DMS79 treated with DMSO at 0.1 percent for 48 hours (cell line): ENCODE measurements around the gene NUP210.

Experiments
- DNase-seq: peaks from one replicate; lab custom pipeline; 2025; lab: John Stamatoyannopoulos, UW

The NUP210 gene

DNA sequence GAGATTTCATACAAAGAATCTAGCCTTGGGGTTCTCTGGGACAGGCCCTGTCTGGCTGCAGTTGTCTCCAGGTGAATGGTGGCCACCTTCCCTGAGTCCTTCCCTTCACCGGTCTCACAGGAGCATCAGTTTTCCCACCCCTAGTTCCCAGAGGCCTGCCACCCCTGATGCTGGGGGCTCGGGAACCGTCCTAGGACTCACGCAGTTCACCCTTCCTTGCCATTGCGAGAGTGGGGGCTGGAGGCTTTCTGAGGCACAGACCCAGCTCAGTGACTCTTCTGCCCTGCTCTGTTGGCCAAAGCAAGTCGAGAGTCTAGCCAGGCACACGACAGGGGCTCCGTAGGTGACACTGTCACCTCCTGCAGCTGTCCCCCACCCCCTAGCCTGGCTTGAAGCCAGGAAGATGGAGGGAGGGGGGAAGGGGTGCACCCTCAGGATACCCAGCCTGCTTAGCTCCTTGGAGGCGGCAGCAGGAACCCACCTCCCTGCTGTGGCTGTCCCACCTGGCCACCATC, 130.3 kb downstream of the NUP210 start:
- no peak for DNase-seq

DNA sequence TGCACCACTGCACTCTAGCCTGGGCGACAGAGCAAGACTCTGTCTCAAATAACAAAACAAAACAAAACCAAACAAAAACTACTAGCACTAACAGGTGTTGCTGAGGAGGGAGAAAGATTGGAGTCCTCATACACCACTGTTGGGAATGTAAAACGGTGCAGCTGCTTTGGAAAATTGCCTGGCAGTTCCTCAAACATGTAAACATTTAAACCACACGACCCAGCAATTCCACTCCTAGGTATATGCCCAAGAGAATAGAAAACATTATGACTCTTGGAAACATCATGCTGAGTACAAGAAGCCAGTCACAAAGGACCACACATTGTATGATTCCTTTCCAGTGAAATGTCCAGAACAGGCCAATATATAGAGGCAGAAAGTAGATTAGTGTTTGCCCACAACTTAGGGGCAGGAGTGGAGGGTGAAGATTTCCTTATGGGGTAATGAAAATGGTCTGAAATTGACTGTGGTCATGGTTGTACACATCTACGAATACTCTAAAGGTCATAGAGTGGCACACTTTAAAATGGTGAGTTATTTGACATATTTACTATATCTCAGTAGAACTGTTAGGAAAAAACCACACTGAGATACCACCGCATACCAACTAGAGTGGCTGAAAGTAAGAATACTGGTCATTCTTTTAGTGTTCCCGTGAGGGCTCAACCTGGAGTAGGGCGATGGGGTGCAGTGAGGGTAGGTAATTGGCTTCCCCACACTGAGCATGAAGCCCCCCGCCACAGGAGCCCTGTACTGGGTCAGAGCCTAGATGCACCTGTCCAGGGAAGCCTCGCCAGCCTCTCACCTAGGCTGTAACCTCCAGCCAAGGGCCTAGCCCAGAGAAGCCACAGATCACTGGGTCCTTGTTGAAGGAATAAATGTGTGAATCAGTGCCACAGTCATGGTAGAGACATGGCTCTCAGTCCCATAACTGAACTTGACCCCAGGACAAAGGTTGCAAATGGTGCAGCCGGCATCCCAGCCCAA, 131.1 kb downstream of the NUP210 start:
- peak; percentile 28 for DNase-seq

- DNase-seq, result no peak
These were observed 132.3 kb downstream of the NUP210 start for GRCh38 chr3:13287833-13288232.

- no peak for DNase-seq
These were observed 133.2 kb downstream of the NUP210 start for GRCh38 chr3:13286873-13287272.

DNA sequence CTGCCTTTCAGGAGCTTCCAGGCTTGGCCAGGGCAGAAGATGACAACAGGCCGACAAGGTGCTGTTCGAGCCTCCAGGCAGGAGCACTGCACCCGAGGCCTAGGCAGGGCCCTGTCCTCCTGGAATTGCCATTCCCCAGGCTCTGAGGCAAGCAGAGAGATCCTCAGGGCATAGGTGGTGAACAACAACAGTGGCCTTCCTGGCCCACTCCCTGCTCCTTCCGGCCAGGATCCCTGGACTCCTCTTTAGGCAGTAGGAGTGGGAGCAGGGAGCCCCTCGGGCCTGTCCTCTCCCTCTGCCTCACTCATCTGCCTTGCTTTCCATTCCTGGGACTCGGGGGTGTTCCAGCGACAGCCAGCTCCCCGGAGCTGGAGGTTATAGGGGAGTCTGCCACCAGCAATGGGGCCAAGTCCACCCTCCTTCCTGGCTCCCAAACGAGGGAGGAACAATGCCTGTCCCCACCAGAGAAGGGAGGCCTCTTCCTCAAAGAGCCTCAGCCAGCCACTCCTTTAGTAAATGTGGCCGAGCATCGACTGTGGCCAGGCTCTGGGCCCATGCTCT, 135.0 kb downstream of the NUP210 start:
- DNase-seq, result no peak

GRCh38 chr3:13283877-13284264, 136.3 kb downstream of the NUP210 start:
- no peak for DNase-seq

DNA sequence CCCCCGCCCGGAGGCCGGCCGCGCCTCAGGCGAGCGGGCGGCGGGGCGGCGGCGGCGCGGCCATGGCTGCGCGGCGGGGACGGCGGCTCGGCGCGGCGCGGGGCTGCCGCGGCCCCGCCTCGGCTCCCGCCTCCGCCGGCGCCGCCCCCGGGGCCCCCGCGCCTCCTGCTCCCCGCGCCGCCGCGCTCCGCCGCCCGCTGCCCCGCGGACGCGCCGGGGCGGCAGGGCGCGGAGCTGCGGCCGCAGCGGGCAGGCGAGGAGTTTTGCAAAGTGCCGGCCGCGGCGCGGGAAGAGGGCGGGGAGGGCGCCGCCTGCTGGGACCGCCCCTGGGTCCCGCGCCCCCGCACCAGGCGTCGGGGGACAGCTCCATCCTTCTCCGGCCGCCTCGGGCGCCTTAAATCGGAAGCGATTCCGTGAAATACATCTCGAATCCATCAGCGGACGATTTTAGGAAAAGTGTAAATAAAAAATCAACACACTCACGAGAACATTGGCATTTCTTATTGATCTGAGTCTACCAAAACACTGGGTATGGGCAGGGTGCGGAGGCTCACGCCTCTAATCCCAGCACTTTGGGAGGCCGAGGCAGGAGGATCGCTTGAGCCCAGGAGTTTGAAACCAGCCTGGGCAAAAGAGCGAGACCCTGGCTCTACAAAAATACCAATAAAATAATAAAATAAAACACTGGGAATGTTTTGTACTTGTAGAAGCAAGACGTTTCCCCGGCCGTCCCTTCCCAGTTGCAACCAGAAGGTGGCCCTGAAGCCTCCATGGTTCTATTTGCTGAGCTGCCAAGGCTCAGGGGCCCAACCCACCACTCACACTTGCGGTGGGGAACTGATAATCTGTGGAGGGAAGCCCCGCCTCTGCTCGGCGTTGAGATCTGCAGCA, 136.9 kb downstream of the NUP210 start:
- DNase-seq, result no peak

GRCh38 chr3:13282358-13282985, 137.7 kb downstream of the NUP210 start:
- DNase-seq, result no peak

DNA sequence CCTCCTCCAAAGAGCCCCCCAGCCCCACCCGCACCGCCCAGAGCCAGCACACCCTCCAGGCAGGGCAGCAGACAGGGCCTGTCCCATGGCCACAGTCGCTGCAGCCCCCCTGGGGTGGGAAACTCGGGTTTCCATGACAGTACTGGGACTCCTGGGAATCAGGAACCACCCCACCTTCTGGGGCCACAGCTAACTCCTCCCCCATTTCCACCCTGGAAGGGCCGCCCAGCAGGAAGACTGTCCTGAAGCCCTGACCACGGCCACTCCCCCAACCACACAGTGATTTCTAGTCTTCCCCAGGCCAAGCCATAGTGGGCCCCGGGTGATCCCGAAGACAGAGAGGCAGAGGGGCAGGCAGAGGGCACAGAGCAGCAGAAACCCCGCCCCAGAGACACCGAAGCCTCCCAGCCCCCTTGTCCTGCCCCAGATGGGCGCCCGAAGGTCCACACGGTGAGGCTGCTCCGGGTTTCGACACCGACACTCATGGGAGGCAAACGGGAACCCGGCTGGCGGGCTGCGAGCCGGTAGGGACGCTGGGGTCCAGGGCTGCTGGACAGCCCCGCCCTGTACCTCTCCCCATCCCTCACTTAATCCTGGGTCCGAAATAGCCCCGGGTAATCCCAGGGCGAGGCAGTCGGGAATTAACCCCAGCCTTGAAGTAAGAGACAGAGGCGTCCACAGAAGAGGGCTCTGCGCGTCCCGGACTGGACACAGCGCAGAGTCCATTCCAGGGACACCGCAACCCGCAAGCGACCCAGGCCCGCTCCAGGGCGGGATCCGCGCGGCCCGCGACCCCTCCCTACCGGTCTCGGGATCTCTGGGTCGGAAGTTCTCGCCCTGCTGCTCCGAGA, 138.4 kb downstream of the NUP210 start:
- DNase-seq, result no peak

GRCh38 chr3:13280811-13281506, 139.2 kb downstream of the NUP210 start:
- DNase-seq, result no peak

DNA sequence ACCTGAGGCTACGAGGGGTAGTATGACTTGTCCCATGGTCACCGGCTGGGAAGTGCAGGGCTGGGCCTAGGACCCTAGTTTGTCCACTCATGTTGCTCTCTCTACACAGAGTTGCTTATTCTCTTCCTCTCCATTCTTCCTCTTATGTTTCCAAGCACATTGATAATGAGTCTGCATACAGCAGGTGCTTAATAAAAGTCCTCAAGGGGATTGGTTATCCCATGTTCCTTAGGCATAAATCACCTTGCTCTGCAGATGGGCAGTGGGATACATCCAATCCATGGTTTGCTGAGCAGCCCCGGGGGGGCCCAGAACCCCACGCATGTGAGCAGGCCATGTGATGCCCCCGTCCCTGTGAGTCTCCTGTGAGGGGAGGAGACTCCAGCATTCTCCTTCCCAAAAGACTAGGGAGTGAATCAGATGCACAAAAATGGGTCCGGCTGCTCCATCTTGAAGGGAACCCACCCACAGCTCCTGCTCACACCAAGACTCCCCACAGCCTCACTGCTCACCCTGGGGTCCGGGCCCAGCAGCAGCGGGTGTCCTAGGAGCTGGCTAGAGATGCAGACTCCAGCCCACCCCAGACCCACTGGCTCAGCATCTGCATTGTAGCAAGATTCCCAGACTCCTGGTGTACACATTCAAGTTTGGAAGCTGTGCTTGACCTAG, 139.9 kb downstream of the NUP210 start:
- no peak for DNase-seq

DNA sequence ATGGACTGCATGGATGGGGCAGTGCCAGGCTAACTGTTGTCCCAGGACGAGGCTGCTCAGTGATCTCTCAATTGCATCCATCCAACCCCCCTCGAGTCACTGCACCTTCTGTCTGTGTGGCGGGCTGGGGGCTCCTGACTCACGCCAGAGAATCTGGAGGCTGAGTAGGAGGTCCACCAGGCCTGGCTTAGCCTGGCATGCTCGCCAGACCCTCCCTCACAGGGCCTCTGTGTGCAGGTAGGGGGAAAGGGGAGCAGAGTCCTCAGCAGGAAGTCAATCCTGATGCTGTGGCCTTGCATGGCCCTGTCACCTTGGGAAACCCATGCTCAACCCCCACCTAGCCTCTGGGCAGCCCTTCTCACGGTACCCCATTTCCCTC, 140.6 kb downstream of the NUP210 start:
- no peak for DNase-seq

- DNase-seq, result no peak
These were observed 141.2 kb downstream of the NUP210 start for GRCh38 chr3:13278783-13279531.

DNA sequence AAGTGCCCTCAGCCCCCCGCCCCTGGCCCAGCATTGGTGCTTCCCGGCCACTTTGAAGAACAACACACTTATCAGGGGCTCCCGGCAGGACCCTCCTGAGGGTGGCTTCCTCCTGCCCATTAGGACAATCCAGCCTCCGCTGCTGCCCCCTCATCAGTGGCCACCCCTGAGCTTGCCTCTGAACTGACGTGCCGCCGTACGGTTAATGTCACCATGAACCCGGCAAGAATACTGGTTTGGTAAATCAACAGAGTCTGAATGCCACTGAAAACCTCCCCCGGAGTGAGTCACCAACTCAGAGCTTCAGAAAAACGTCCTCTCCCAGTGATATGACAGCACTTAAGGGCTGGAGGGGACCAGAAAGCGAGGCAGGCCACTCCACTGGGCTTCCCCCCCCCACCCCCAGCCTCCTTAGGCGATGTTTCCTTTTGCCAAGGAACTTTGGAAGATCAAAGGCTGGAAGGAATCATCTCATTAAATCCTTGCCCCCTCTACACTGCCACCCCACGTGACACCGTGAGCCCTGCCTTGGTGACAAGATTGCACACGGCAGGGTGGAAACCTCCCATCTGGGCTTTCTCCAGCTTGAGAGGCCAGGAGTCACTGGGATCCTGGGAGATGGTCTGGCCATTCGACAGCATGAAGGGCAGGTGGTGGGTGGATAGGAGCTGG, 142.1 kb downstream of the NUP210 start:
- DNase-seq, result no peak

GRCh38 chr3:13277196-13277813, 142.8 kb downstream of the NUP210 start:
- DNase-seq, result no peak

DNA sequence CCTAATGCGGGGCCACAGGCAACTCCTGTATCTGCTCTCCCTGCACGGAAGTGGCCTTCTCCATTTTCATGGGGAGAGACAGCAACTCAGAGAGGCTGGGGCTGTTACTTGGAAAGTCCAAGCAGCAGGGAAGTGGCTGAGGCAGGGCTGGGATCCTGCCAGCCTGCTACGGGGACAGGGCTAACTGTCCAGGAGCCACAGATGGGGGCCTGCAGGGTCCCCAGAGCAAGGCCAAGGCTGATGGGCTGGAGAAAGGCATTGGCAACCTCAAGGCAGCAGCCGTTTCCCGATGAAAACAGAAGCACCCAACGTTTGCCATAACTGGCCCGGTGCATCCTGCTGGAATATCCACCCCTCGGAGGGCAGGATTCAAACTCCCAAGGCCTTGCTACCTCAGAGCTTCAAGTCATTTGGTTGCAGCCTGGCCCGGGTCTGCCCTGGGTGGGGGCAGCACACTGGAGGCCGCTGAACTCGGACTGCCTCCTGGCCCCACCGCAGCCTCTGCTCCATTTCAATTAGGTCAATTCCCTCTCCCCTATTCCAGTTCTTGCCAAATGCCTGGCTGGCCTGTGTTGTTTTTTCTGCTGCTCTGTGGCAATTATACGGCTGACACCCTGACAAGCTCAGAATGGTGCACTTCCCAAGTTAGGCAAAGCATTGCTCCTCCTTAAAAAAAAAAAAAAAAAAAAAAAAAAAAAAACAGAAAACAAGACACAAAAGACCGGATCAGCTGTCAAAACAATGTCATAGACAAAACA, 143.5 kb downstream of the NUP210 start:
- no peak for DNase-seq

DNA sequence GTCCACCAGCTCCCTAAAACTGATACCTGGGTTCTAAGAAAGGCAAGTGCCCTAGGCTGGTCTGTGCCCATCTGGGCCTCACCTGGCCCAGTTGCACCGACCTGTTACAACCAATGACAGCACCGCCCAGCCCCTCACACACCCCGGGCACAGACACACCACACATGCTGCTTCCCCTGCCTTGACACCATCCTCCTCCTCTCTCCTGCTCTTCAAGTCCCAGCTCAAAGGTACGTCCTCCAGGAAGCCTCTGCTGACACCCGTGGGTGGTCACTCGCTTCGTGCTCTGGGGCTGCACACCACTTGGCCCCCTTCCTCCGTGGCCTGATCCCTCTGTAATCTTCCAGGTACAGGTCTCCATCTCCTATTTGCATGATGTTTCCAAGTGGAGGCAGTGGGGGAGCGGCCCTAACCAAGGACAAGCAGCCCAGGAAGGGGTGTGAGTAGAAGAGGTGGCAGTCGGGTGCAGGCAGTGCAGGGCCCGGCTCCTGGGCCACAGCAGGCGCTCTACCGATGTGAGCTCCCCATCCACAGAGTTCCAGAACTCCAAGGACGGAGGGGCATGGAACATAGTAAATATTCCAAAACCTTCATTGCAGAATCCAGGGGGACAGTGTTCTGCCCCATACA, 144.6 kb downstream of the NUP210 start:
- DNase-seq, result no peak
